Tibial artery (tissue), 4 donors: ENCODE results near the gene CD72.
"Not testable (repeated sequence)": the region's sequence is repeated elsewhere in the genome, so short reads cannot be mapped to it uniquely, and the experiment has no call there.

Source experiments
- DNase-seq, 2 donors: peaks; one replicate each; pipeline ENCODE4 v3.0.0-alpha.2; 2019
- H3K27ac ChIP-seq, 2 donors: fragments of 200-600 bp; sonication (generic) in 1 of 2; 1 replicate in 1 of 2; 2 replicates in 1 of 2; pipeline ENCODE4 v1.5.1; 2018 to 2019; ENCODE audit warnings: mild to moderate bottlenecking in 1 of 2
- H3K27me3 ChIP-seq, 2 donors: fragments of 200-600 bp; sonication (generic) in 1 of 2; one replicate each; pipeline versions ENCODE4 v1.5.1 to v1.6.0; 2016 to 2019
- H3K36me3 ChIP-seq, 3 donors: fragments of 200-600 bp; sonication (generic) in 2 of 3; one replicate each; pipeline ENCODE4 v1.5.1; 2016 to 2019; ENCODE audit warnings: mild to moderate bottlenecking in 2 of 3
- H3K4me1 ChIP-seq, 4 donors: fragments of 200-600 bp; sonication (generic) in 2 of 4; 1 replicate in 3 of 4; 2 replicates in 1 of 4; pipeline ENCODE4 v1.5.1; 2016 to 2019
- H3K4me3 ChIP-seq, 2 donors: fragments of 200-600 bp; sonication (generic) in 1 of 2; 1 replicate in 1 of 2; 2 replicates in 1 of 2; pipeline ENCODE4 v1.5.1; 2018 to 2019; ENCODE audit warnings: mild to moderate bottlenecking in 2 of 2
- H3K9me3 ChIP-seq, 3 donors: fragments of 200-600 bp; sonication (generic) in 1 of 3; one replicate each; pipeline ENCODE4 v1.5.1; 2016 to 2019
- CTCF ChIP-seq, 2 experiments: fragments of 200-600 bp in 1 of 2; fragments of 450-650 bp in 1 of 2; IDR thresholded peaks; one replicate each; pipeline ENCODE4 v1.5.1; 2017 to 2019; ENCODE audit warnings: antibody characterized with exemption in 2 of 2, mild to moderate bottlenecking in 1 of 2, moderate library complexity in 1 of 2
- intact Hi-C: fragments of 100-400 bp; cut with DNase I; formaldehyde crosslinking; loops from one replicate; pipeline ENCODE4 v1.15.0; 2023; ENCODE audit warnings: low total_unique reads

Gene CD72

GRCh38 chr9:35639631-35640030 lies 21.4 kb upstream of the CD72 start:
- Histone ChIP-seq H3K9me3 (no peaks in the 10 kb centered on the region), H3K4me1 (no peaks in the 10 kb centered on the region), H3K4me3 (no peak overlapping the region), H3K27me3 (no peaks in the 10 kb centered on the region), H3K27ac (no peak overlapping the region), H3K36me3 (peaks cover 0 to 5% (median 0%) of the 10 kb centered on the region in 3 donors)
- no peak for DNase-seq
- intact Hi-C loops, result loop anchor here (5.0 to 10.0 kb wide), 2 partner anchors 32 to 225 kb away; partner anchors contain the start of gene TESK1
- TF ChIP-seq CTCF (IDR thresholded peaks at IDR 0.05), result no peak

GRCh38 chr9:35639225-35639624 lies 21.0 kb upstream of the CD72 start:
- H3K27me3 ChIP-seq, H3K4me1 ChIP-seq, DNase-seq, H3K27ac ChIP-seq, H3K9me3 ChIP-seq, H3K36me3 ChIP-seq, H3K4me3 ChIP-seq: not testable (repeated sequence)
- intact Hi-C loops, result loop anchor here (10.0 kb wide), 1 partner anchor 226 kb away; no protein-coding TSS in a partner anchor

- H3K4me3 ChIP-seq, H3K4me1 ChIP-seq, H3K27me3 ChIP-seq, H3K9me3 ChIP-seq, H3K36me3 ChIP-seq, H3K27ac ChIP-seq: not testable (repeated sequence)
- intact Hi-C loops, result loop anchor here (10.0 kb wide), 1 partner anchor 226 kb away; no protein-coding TSS in a partner anchor
- peak in 1 of 2 donors; percentile 10 for DNase-seq
These were observed 20.5 kb upstream of the CD72 start for GRCh38 chr9:35638751-35639150.

- peak in 1 of 2 donors; percentile 27 for DNase-seq
- not testable (repeated sequence) for H3K4me1 ChIP-seq, H3K9me3 ChIP-seq, H3K4me3 ChIP-seq, H3K36me3 ChIP-seq, H3K27me3 ChIP-seq, H3K27ac ChIP-seq
- intact Hi-C loops, result loop anchor here (10.0 kb wide), 1 partner anchor 227 kb away; no protein-coding TSS in a partner anchor
These were observed 19.3 kb upstream of the CD72 start for GRCh38 chr9:35637427-35637955.

- intact Hi-C loops, result loop anchor here (10.0 kb wide), 1 partner anchor 228 kb away; no protein-coding TSS in a partner anchor
- not testable (repeated sequence) for H3K27me3 ChIP-seq, DNase-seq, H3K36me3 ChIP-seq, H3K9me3 ChIP-seq, H3K4me1 ChIP-seq, H3K27ac ChIP-seq, H3K4me3 ChIP-seq
These were observed 18.6 kb upstream of the CD72 start for GRCh38 chr9:35636877-35637246.

GRCh38 chr9:35636135-35636876 lies 18.1 kb upstream of the CD72 start:
- no peak overlapping the region for H3K27ac ChIP-seq
- intact Hi-C loops, result loop anchor here (10.0 kb wide), 1 partner anchor 228 kb away; no protein-coding TSS in a partner anchor

GRCh38 chr9:35635730-35636129 lies 17.5 kb upstream of the CD72 start:
- no peaks in the 10 kb centered on the region for H3K4me1 ChIP-seq
- DNase-seq, result peak in 1 of 2 donors; percentile 6
- H3K36me3 ChIP-seq, result peaks cover 0 to 3% (median 0%) of the 10 kb centered on the region in 3 donors
- no peak overlapping the region for H3K4me3 ChIP-seq
- H3K9me3 ChIP-seq, result no peaks in the 10 kb centered on the region
- no peaks in the 10 kb centered on the region for H3K27me3 ChIP-seq
- H3K27ac ChIP-seq, result no peak overlapping the region
- intact Hi-C loops, result loop anchor here (10.0 kb wide), 1 partner anchor 229 kb away; no protein-coding TSS in a partner anchor
- no peak for TF ChIP-seq CTCF (IDR thresholded peaks at IDR 0.05)

More at GRCh38 chr9:35636135-35636876, 18.1 kb upstream of the CD72 start:
- H3K9me3 ChIP-seq, result no peaks in the 10 kb centered on the region
- H3K4me3 ChIP-seq, result no peak overlapping the region
- no peak for TF ChIP-seq CTCF (IDR thresholded peaks at IDR 0.05)
- H3K36me3 ChIP-seq, result peaks cover 0 to 5% (median 0%) of the 10 kb centered on the region in 3 donors
- peak in 1 of 2 donors; percentile 34 for DNase-seq
- H3K4me1 ChIP-seq, result no peaks in the 10 kb centered on the region
- no peaks in the 10 kb centered on the region for H3K27me3 ChIP-seq
